ENCODE data around the gene NACC2.

NACC2 gene

GRCh38 chr9:136087741-136088480, 7.2 kb downstream of the NACC2 start:
- Histone ChIP-seq H3K27ac (ENCODE audit: extremely low read depth, low read depth, low read length) (no peak overlapping the region), H3K4me1 (ENCODE audit: control insufficient read depth, insufficient read depth, low read length) (peaks cover 3% of the 10 kb centered on the region), H3K4me3 (ENCODE audit: low read depth, low read length) (no peak overlapping the region), H3K36me3 (ENCODE audit: control insufficient read depth in 2 of 2, insufficient read depth in 1 of 2, low read length in 2 of 2) (peaks cover 0 to 14% of the 10 kb centered on the region in 2 experiments; a peak in 1 of 3 replicates), H3K9me3 (ENCODE audit: control insufficient read depth, insufficient read depth, low read depth, low read length) (no peaks in the 10 kb centered on the region)
- CTCF ChIA-PET, result interaction anchor here (0.6 to 1.4 kb wide), 2 partner anchors 121 to 167 kb away, joined by 3 to 8 read pairs; no protein-coding TSS in a partner anchor
- TF ChIP-seq GLIS2 (tag by site-specific recombination; IDR thresholded peaks at IDR 0.05) (no peak), ZNF16 (tag by site-specific recombination; IDR thresholded peaks at IDR 0.05; ENCODE audit: low read depth) (no peak), ZNF76 (tag by site-specific recombination; IDR thresholded peaks at IDR 0.05; ENCODE audit: borderline replicate concordance, low read depth) (no peak), WT1 (tag by site-specific recombination; IDR thresholded peaks at IDR 0.05) (no peak), ZNF704 (tag by site-specific recombination; IDR thresholded peaks at IDR 0.05) (no peak), PATZ1 (tag by site-specific recombination; IDR thresholded peaks at IDR 0.05) (no peak)
- POLR2A ChIA-PET, result no interaction called here

GRCh38 chr9:136086951-136087740, 7.9 kb downstream of the NACC2 start:
- TF ChIP-seq ZIC2 (tag by site-specific recombination; IDR thresholded peaks at IDR 0.05) (peak; percentile 45), GLIS2 (tag by site-specific recombination; IDR thresholded peaks at IDR 0.05) (peak; percentile 72), ZNF19 (tag by site-specific recombination; IDR thresholded peaks at IDR 0.05; ENCODE audit: low read depth) (no peak), GLIS1 (tag by site-specific recombination; IDR thresholded peaks at IDR 0.05) (peak; percentile 89), ZNF341 (tag by site-specific recombination; IDR thresholded peaks at IDR 0.05; ENCODE audit: low read depth) (no peak)
- POLR2A ChIA-PET, result interaction anchor here (0.5 kb wide), 1 partner anchor 92 kb away, joined by 3 read pairs; no protein-coding TSS in a partner anchor
- H3K27ac ChIP-seq (ENCODE audit: extremely low read depth, low read depth, low read length), result no peak overlapping the region

GRCh38 chr9:136086213-136086881, 8.7 kb downstream of the NACC2 start:
- no peak for TF ChIP-seq ZNF513 (tag by site-specific recombination; IDR thresholded peaks at IDR 0.05)
- no peak for TF ChIP-seq ZNF561 (tag by site-specific recombination; IDR thresholded peaks at IDR 0.05; ENCODE audit: borderline replicate concordance)
- 0 out of 2 replicates have a peak, but pooled peaks have one; percentile 8 for TF ChIP-seq ZFHX2 (tag by site-specific recombination; conservative IDR thresholded peaks at IDR 0.05)
- TF ChIP-seq ZNF311 (tag by site-specific recombination; IDR thresholded peaks at IDR 0.05; ENCODE audit: borderline replicate concordance), result no peak
- Histone ChIP-seq H3K36me3 (ENCODE audit: control insufficient read depth in 2 of 2, insufficient read depth in 1 of 2, low read length in 2 of 2) (peaks cover 0 to 4% of the 10 kb centered on the region in 2 experiments; a peak in 1 of 3 replicates), H3K4me3 (ENCODE audit: low read depth, low read length) (no peak overlapping the region), H3K4me1 (ENCODE audit: control insufficient read depth, insufficient read depth, low read length) (peaks cover 3% of the 10 kb centered on the region), H3K27ac (ENCODE audit: extremely low read depth, low read depth, low read length) (no peak overlapping the region), H3K9me3 (ENCODE audit: control insufficient read depth, insufficient read depth, low read depth, low read length) (no peaks in the 10 kb centered on the region)
- ChIA-PET POLR2A (interaction anchor here (0.5 kb wide), 1 partner anchor 91 kb away, joined by 3 read pairs; no protein-coding TSS in a partner anchor), CTCF (interaction anchor here (1.4 kb wide), 1 partner anchor 119 kb away, joined by 8 read pairs; no protein-coding TSS in a partner anchor)

More at GRCh38 chr9:136086951-136087740, 7.9 kb downstream of the NACC2 start:
- no peaks in the 10 kb centered on the region for H3K9me3 ChIP-seq (ENCODE audit: control insufficient read depth, insufficient read depth, low read depth, low read length)
- peaks cover 0 to 6% of the 10 kb centered on the region in 2 experiments; a peak in 1 of 3 replicates for H3K36me3 ChIP-seq (ENCODE audit: control insufficient read depth in 2 of 2, insufficient read depth in 1 of 2, low read length in 2 of 2)
- H3K4me1 ChIP-seq (ENCODE audit: control insufficient read depth, insufficient read depth, low read length), result peaks cover 3% of the 10 kb centered on the region
- CTCF ChIA-PET, result interaction anchor here (1.4 kb wide), 1 partner anchor 120 kb away, joined by 8 read pairs; no protein-coding TSS in a partner anchor
- no peak overlapping the region for H3K4me3 ChIP-seq (ENCODE audit: low read depth, low read length)

Measured in HEK293 (cell line).